K562 (cell line): ENCODE results near the gene MGRN1. TPM values are rescaled to one million over a fixed set of nuclear protein-coding genes. Genes with fewer than 3 reads are reported as not detected.

ENCODE experiments used
- ATAC-seq: fragments of 200-7000 bp; cut with Tn5 transposase; 3 replicates; pipeline ENCODE4 v1.9.1; 2020; ENCODE audit warnings: moderate library complexity
- BruUV-seq: library from RNA; stranded (reverse); fragments of 400-500 nt; replicated peaks from 2 replicates; lab custom pipeline; 2021; lab: Mats Ljungman, UMichigan
- CTCF ChIA-PET: fragments of 300-600 bp; formaldehyde crosslinking; extraction: SDS; loops from one replicate; lab custom pipeline; 2021; ENCODE audit warnings: low intra/inter-chr PET ratio; lab: Yijun Ruan, JAX
- POLR2A ChIA-PET: fragments of 300-600, 350-650 bp; sonication (Branson Sonifier 250); formaldehyde crosslinking; extraction: SDS; loops from one replicate; lab custom pipeline; 2021; ENCODE audit warnings: antibody characterized with exemption, inconsistent platforms; lab: Yijun Ruan, JAX
- DNase-seq, 4 experiments: peaks; one replicate each; pipeline versions ENCODE4 v3.0.0 to v3.0.0-alpha.2; 2011 to 2018; ENCODE audit warnings: low spot score in 3 of 4, mixed read lengths in 3 of 4; ENCODE audit errors: extremely low read depth in 1 of 4
- FAIRE-seq: peaks from 2 replicates; lab custom pipeline; 2011; peaks lifted over from hg19 to GRCh38; lab: Jason Lieb, UNC
- H2AFZ ChIP-seq: 2 replicates; pipeline ENCODE4 v1.6.0; 2011; ENCODE audit warnings: low read depth, low read length, control low read depth, inconsistent platforms
- H3K27ac ChIP-seq: fragments of 200-600 bp; 3 replicates; pipeline ENCODE4 v1.8.0; 2011; ENCODE audit warnings: low read depth, mild to moderate bottlenecking, control low read depth, inconsistent platforms, low read length, moderate library complexity, mixed read lengths; ENCODE audit errors: extremely low read depth
- H3K27me3 ChIP-seq, 2 experiments: fragments of 300-600 bp in 1 of 2; 2 replicates in 1 of 2; 3 replicates in 1 of 2; pipeline versions ENCODE4 v1.6.0 to v1.8.0; 2011; ENCODE audit warnings: inconsistent platforms in 2 of 2, low read length in 2 of 2, mild to moderate bottlenecking in 1 of 2, mixed read lengths in 1 of 2, moderate library complexity in 1 of 2; ENCODE audit not compliant: control insufficient read depth in 2 of 2, insufficient read depth in 2 of 2
- H3K36me3 ChIP-seq: fragments of 300-600 bp; 3 replicates; pipeline ENCODE4 v1.8.0; 2011; ENCODE audit warnings: mild to moderate bottlenecking, low read length, inconsistent platforms; ENCODE audit not compliant: control insufficient read depth, insufficient read depth
- H3K4me1 ChIP-seq, 2 experiments: fragments of 200-600 bp in 1 of 2; replicated peaks in 1 of 2; 2 replicates in 1 of 2; 3 replicates in 1 of 2; pipeline versions ENCODE4 v1.5.1 to v1.8.0; 2011; ENCODE audit warnings: inconsistent platforms in 2 of 2, low read length in 2 of 2, mild to moderate bottlenecking in 1 of 2, mixed read lengths in 1 of 2, moderate library complexity in 1 of 2; ENCODE audit not compliant: control insufficient read depth in 2 of 2, insufficient read depth in 2 of 2
- H3K4me2 ChIP-seq: 2 replicates; pipeline ENCODE4 v1.6.1; 2011; ENCODE audit warnings: low read length, control low read depth, inconsistent platforms, mixed read lengths; ENCODE audit not compliant: insufficient read depth
- H3K4me3 ChIP-seq: fragments of 200-600 bp; sonication (generic), shearing (Covaris generic); 2 replicates; pipeline ENCODE4 v1.5.1; 2016; ENCODE audit warnings: control low read depth, inconsistent platforms
- H3K79me2 ChIP-seq: fragments of 200-600 bp; 3 replicates; pipeline ENCODE4 v1.8.0; 2011; ENCODE audit warnings: low read length, inconsistent platforms; ENCODE audit not compliant: control insufficient read depth, insufficient read depth
- H3K9ac ChIP-seq, 2 experiments: 2 replicates each; pipeline versions ENCODE4 v1.6.0 to v1.6.1; 2011; ENCODE audit warnings: low read depth in 2 of 2, low read length in 2 of 2, control low read depth in 1 of 2, inconsistent platforms in 1 of 2, mild to moderate bottlenecking in 1 of 2, mixed read lengths in 1 of 2; ENCODE audit not compliant: insufficient read depth in 1 of 2
- H3K9me1 ChIP-seq: one replicate; pipeline ENCODE4 v1.6.0; 2011; ENCODE audit warnings: inconsistent platforms, mild to moderate bottlenecking, low read length, moderate library complexity; ENCODE audit not compliant: control insufficient read depth, insufficient read depth
- H3K9me3 ChIP-seq: replicated peaks from 2 replicates; pipeline ENCODE4 v1.5.1; 2011; ENCODE audit warnings: low read depth, low read length, inconsistent platforms; ENCODE audit not compliant: control insufficient read depth, insufficient read depth
- H4K20me1 ChIP-seq: replicated peaks from 2 replicates; pipeline ENCODE4 v1.6.1; 2011; ENCODE audit warnings: low read length, inconsistent platforms, mixed read lengths; ENCODE audit not compliant: control insufficient read depth, insufficient read depth
- CEBPB ChIP-seq: fragments of 450-650 bp; IDR thresholded peaks from 2 replicates; pipeline ENCODE4 v1.6.1; 2016; ENCODE audit warnings: missing genetic modification characterization, missing compliant biosample characterization
- CEBPG ChIP-seq, 3 experiments: fragments of 200-800 bp in 1 of 3; sonication (Bioruptor generic) in 1 of 3; sonication (generic) in 1 of 3; formaldehyde crosslinking in 1 of 3; IDR thresholded peaks in 2 of 3; conservative IDR thresholded peaks in 1 of 3; 2 replicates each; pipeline versions ENCODE4 v1.6.1 to v1.8.0; 2016 to 2022; ENCODE audit warnings: missing compliant biosample characterization in 2 of 3, missing genetic modification characterization in 2 of 3, mild to moderate bottlenecking in 1 of 3, missing genetic modification reagents in 1 of 3
- GTF2F1 ChIP-seq: IDR thresholded peaks from 2 replicates; pipeline ENCODE4 v1.6.1; 2011; ENCODE audit warnings: low read depth, low read length, improper control_type of control experiment
- LCOR ChIP-seq: sonication (generic); formaldehyde crosslinking; IDR thresholded peaks from 2 replicates; pipeline ENCODE4 v1.8.0; 2022; ENCODE audit warnings: mild to moderate bottlenecking, missing genetic modification reagents
- POLR2B ChIP-seq: fragments of 450-650 bp; IDR thresholded peaks from 2 replicates; pipeline ENCODE4 v1.6.1; 2018; ENCODE audit warnings: low read depth; ENCODE audit not compliant: partially characterized antibody
- POLR2G ChIP-seq: fragments of 200-400 bp; formaldehyde crosslinking; IDR thresholded peaks from 2 replicates; pipeline ENCODE4 v1.6.1; 2017; ENCODE audit warnings: low read depth, mild to moderate bottlenecking, antibody characterized with exemption, low read length, moderate library complexity
- RBFOX2 ChIP-seq: fragments of 200-400 bp; formaldehyde crosslinking; IDR thresholded peaks from 2 replicates; pipeline ENCODE4 v1.6.1; 2017; ENCODE audit warnings: low read depth, mild to moderate bottlenecking, low read length, moderate library complexity
- USF1 ChIP-seq: sonication (generic); formaldehyde crosslinking; IDR thresholded peaks from 2 replicates; pipeline ENCODE4 v1.9.0; 2022; ENCODE audit warnings: mild to moderate bottlenecking, missing genetic modification reagents
- ZC3H4 ChIP-seq: sonication (generic); formaldehyde crosslinking; IDR thresholded peaks from 2 replicates; pipeline ENCODE4 v1.9.0; 2021; ENCODE audit warnings: missing genetic modification reagents, borderline replicate concordance
- WGBS: fragments of 100-300 bp; shearing (Covaris generic); methylation state at CpG from one replicate; pipeline ENCODE4 v1.1.6; 2016; ENCODE audit warnings: low coverage, mixed read lengths; ENCODE audit not compliant: insufficient coverage; ENCODE audit errors: missing lambda C conversion rate; 5-methylcytosine and 5-hydroxymethylcytosine counted together
- in situ Hi-C: fragments of 300-500 bp; cut with MboI; formaldehyde crosslinking; loops from 4 replicates; pipeline ENCODE4 v1.15.0; 2018; ENCODE audit warnings: inconsistent platforms, mixed read lengths
- intact Hi-C: fragments of 100-400 bp; cut with micrococcal nuclease; formaldehyde crosslinking; loops from 2 replicates; pipeline ENCODE4 v1.14.2; 2022
- polyA plus RNA-seq, 8 experiments: library from polyadenylated mRNA; depleted of rRNA in 4 of 8; stranded (reverse) in 5 of 8; unstranded in 3 of 8; fragments of >200 nt; fragmentation: Nextera tagmentation in 2 of 8; fragmentation: Illumina TruSeq in 1 of 8; extraction: Ambion mirVana in 2 of 8; extraction: Trizol in 1 of 8; gene quantifications; 2 replicates each; pipeline versions ENCODE4 v1.2.1 to v1.2.3, GENCODE V29; 2011 to 2014; ENCODE audit warnings: inconsistent platforms in 1 of 8, missing spikeins in 1 of 8
- total RNA-seq, 7 experiments: library from RNA; depleted of rRNA in 6 of 7; stranded (reverse); fragments of >200 nt in 6 of 7; fragmentation: Illumina TruSeq in 2 of 7; extraction: Trizol in 2 of 7; gene quantifications; 2 replicates each; pipeline versions ENCODE4 v1.2.1 to v1.2.3, GENCODE V29; 2011 to 2021; ENCODE audit warnings: low replicate concordance in 1 of 7
- TF ChIP-seq, protein P1 (sequence below): sonication (generic); formaldehyde crosslinking; IDR thresholded peaks from 2 replicates; pipeline ENCODE4 v1.8.0; 2022; ENCODE audit warnings: missing genetic modification reagents, mild to moderate bottlenecking, moderate library complexity, borderline replicate concordance
- TF ChIP-seq, protein P2 (sequence below), 2 experiments: fragments of 450-650 bp; IDR thresholded peaks; 2 replicates each; pipeline ENCODE4 v1.6.1; 2018; ENCODE audit warnings: mild to moderate bottlenecking in 2 of 2, low read depth in 1 of 2; ENCODE audit not compliant: partially characterized antibody in 2 of 2

Gene MGRN1
- total and polyA plus RNA-seq, 9 of the 15 experiments (the other 6 are each of a cell fraction or from before 2014, with no cell fraction given) = 0.15 to 37.9 (median 6.0) TPM

- ATAC-seq (no peak), FAIRE-seq (no peak), DNase-seq (no peak)
- no TSS peak for BruUV-seq
- TF ChIP-seq LCOR (no peak), ZC3H4 (CRISPR knock-in tag) (peak; percentile 49; the same call in 1 of the 2 replicates), GTF2F1 (no peak), POLR2B (no peak), USF1 (CRISPR knock-in tag) (no peak), CEBPB (peak; percentile 89), POLR2G (peak; percentile 46; the same call in 1 of the 2 replicates), RBFOX2 (peak; percentile 58), CEBPG (CRISPR knock-in tag; IDR thresholded peaks at IDR 0.05) (peak; percentile 70), CEBPG (tag; conservative IDR thresholded peaks at IDR 0.05 in 1 of 2, IDR thresholded peaks at IDR 0.05 in 1 of 2) (peak in 1 of 2 experiments; percentile 43; a peak in 1 of 4 replicates)
- TF ChIP-seq, protein P1, sequence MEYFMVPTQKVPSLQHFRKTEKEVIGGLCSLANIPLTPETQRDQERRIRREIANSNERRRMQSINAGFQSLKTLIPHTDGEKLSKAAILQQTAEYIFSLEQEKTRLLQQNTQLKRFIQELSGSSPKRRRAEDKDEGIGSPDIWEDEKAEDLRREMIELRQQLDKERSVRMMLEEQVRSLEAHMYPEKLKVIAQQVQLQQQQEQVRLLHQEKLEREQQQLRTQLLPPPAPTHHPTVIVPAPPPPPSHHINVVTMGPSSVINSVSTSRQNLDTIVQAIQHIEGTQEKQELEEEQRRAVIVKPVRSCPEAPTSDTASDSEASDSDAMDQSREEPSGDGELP (CRISPR knock-in tag) = peak; percentile 25; the same call in 1 of the 2 replicates
- TF ChIP-seq, protein P2, sequence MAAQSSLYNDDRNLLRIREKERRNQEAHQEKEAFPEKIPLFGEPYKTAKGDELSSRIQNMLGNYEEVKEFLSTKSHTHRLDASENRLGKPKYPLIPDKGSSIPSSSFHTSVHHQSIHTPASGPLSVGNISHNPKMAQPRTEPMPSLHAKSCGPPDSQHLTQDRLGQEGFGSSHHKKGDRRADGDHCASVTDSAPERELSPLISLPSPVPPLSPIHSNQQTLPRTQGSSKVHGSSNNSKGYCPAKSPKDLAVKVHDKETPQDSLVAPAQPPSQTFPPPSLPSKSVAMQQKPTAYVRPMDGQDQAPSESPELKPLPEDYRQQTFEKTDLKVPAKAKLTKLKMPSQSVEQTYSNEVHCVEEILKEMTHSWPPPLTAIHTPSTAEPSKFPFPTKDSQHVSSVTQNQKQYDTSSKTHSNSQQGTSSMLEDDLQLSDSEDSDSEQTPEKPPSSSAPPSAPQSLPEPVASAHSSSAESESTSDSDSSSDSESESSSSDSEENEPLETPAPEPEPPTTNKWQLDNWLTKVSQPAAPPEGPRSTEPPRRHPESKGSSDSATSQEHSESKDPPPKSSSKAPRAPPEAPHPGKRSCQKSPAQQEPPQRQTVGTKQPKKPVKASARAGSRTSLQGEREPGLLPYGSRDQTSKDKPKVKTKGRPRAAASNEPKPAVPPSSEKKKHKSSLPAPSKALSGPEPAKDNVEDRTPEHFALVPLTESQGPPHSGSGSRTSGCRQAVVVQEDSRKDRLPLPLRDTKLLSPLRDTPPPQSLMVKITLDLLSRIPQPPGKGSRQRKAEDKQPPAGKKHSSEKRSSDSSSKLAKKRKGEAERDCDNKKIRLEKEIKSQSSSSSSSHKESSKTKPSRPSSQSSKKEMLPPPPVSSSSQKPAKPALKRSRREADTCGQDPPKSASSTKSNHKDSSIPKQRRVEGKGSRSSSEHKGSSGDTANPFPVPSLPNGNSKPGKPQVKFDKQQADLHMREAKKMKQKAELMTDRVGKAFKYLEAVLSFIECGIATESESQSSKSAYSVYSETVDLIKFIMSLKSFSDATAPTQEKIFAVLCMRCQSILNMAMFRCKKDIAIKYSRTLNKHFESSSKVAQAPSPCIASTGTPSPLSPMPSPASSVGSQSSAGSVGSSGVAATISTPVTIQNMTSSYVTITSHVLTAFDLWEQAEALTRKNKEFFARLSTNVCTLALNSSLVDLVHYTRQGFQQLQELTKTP (IDR thresholded peaks at IDR 0.05; ENCODE audit: low read depth in 1 of 2, partially characterized antibody in 2 of 2) = no peak
- Histone ChIP-seq H4K20me1 (peaks cover 40% of the 10 kb centered on the region), H3K27ac (no peak overlapping the region), H3K9me1 (peaks cover 17% of the 10 kb centered on the region), H3K4me3 (no peak overlapping the region), H3K4me2 (no peak overlapping the region), H3K4me1 (peaks cover 16 to 78% of the 10 kb centered on the region in 2 experiments), H3K9ac (peak overlapping the region in 1 of 2 experiments; percentile 3; a peak in 2 of 4 replicates), H3K79me2 (peaks cover 39% of the 10 kb centered on the region), H2AFZ (no peak overlapping the region), H3K9me3 (no peaks in the 10 kb centered on the region), H3K27me3 (no peaks in the 10 kb centered on the region), H3K36me3 (peaks cover 32% of the 10 kb centered on the region; the same call in 1 of the 3 replicates)
- POLR2A ChIA-PET = interaction anchor here (0.6 to 1.5 kb wide), 4 partner anchors 14 to 480 kb away, joined by 3 to 6 read pairs (median 3); no protein-coding TSS in a partner anchor
- 90% methylated on average over 22 of the region's 22 CpGs for WGBS
- intact Hi-C loops (no loop called here), in situ Hi-C loops (no loop called here)
- CTCF ChIA-PET = no interaction called here
These were observed 13.1 kb upstream of the MGRN1 start for GRCh38 chr16:4611337-4612021.
